ENCODE data around the gene PHYKPL. TPM values are rescaled to one million over a fixed set of nuclear protein-coding genes. Genes with fewer than 3 reads are reported as not detected.

Gene PHYKPL
- polyA plus RNA-seq, 1 donor (not counting 4 experiments of a cell fraction or from before 2014, with no cell fraction given) = 38.8 TPM

DNA sequence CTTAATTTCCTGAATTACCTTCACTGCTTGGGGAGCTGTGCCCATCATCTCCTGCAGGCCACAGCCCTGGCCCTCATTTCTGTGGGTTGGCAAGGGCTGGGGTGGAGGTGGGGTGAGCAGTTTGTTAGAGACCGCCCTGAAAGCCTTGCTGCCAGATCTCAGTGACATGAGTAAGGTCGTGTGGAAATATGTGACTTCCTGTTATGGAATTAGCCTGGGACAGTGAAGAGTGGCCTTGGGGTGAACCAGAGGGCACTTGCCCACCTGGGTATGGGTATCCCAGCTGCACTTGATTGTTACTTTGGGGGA, 30.7 kb downstream of the PHYKPL start:
- H3K27me3 ChIP-seq (ENCODE audit: control insufficient read depth, extremely low read depth, insufficient read depth, low read length) = no peaks in the 10 kb centered on the region
- H3K4me1 ChIP-seq (ENCODE audit: control insufficient read depth, extremely low read depth, insufficient read depth, low read length) = peaks cover 28% of the 10 kb centered on the region
- peaks cover 5 to 15% of the 10 kb centered on the region in 2 experiments for H3K36me3 ChIP-seq (ENCODE audit: control insufficient read depth in 2 of 2, extremely low read depth in 1 of 2, insufficient read depth in 2 of 2, low read length in 2 of 2)
- peaks cover 9% of the 10 kb centered on the region for H3K9me1 ChIP-seq (ENCODE audit: control insufficient read depth, extremely low read depth, insufficient read depth, low read length)
- H3K9me3 ChIP-seq (ENCODE audit: control insufficient read depth, low read depth, low read length) = no peaks in the 10 kb centered on the region
- no peak overlapping the region for H3K4me2 ChIP-seq (ENCODE audit: control insufficient read depth, extremely low read depth, insufficient read depth, low read depth, low read length)
- TF ChIP-seq EZH2 (IDR thresholded peaks at IDR 0.05; ENCODE audit: low read length) = no peak
- TF ChIP-seq, protein P1, sequence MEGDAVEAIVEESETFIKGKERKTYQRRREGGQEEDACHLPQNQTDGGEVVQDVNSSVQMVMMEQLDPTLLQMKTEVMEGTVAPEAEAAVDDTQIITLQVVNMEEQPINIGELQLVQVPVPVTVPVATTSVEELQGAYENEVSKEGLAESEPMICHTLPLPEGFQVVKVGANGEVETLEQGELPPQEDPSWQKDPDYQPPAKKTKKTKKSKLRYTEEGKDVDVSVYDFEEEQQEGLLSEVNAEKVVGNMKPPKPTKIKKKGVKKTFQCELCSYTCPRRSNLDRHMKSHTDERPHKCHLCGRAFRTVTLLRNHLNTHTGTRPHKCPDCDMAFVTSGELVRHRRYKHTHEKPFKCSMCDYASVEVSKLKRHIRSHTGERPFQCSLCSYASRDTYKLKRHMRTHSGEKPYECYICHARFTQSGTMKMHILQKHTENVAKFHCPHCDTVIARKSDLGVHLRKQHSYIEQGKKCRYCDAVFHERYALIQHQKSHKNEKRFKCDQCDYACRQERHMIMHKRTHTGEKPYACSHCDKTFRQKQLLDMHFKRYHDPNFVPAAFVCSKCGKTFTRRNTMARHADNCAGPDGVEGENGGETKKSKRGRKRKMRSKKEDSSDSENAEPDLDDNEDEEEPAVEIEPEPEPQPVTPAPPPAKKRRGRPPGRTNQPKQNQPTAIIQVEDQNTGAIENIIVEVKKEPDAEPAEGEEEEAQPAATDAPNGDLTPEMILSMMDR (optimal IDR thresholded peaks at IDR 0.05 in 1 of 3, IDR thresholded peaks at IDR 0.05 in 1 of 3, conservative IDR thresholded peaks at IDR 0.05 in 1 of 3; ENCODE audit: extremely low read depth in 1 of 3, insufficient read depth in 2 of 3, low read length in 3 of 3) = no peak
- no peak overlapping the region for H2AFZ ChIP-seq (ENCODE audit: control insufficient read depth, low read length)
- dilution Hi-C loops (cut with MboI; ENCODE audit: extremely low pct_ligation_motif_present, low sequenced_read_pairs) = no loop called here
- no peak overlapping the region for H3K27ac ChIP-seq (ENCODE audit: control insufficient read depth, insufficient read depth, low read length)
- DNase-seq (ENCODE audit: low read depth, low spot score) = no peak
- no peak overlapping the region for H3K9ac ChIP-seq (ENCODE audit: control insufficient read depth, extremely low read depth, insufficient read depth, low read length)
- H3K4me3 ChIP-seq (ENCODE audit: control insufficient read depth in 2 of 3, extremely low read depth in 1 of 3, insufficient read depth in 2 of 3, low read depth in 1 of 3, low read length in 3 of 3) = no peak overlapping the region
- no peak for FAIRE-seq
- H4K20me1 ChIP-seq (ENCODE audit: control insufficient read depth, extremely low read depth, insufficient read depth, low read length) = peaks cover 17% of the 10 kb centered on the region
- peaks cover 28% of the 10 kb centered on the region for H3K79me2 ChIP-seq (ENCODE audit: control insufficient read depth, insufficient read depth, low read length)

DNA sequence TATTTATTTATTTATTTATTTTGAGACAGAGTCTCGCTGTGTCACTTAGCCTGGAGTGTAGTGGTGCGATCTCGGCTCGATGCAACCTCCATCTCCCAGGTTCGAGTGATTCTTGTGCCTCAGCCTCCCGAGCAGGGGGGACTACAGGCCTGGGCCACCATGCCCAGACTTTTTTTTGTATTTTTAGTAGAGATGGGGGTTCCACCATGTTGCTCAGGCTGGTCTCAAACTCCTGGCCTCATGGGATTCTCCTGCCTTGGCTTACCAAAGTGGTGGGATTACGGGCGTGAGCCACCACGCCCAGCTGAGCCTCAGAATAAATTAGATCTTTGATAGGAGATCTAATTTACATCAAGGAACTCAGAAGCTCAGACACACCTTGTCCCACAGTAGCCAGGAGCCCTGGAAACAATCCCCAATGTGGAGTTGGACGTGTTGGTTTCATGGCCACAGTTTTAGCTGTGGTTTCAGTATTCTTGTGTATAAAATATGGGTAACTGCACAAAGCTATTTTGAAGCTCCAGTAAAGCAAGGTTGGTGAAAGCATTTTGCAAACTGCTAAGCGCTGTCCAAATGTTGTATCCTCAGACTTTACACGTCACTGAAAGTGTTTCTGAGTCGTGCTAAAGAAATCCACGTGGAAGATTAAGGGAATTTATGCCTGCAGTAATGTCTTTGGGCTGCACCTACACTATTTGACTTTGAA, 31.2 kb downstream of the PHYKPL start:
- TF ChIP-seq EZH2 (IDR thresholded peaks at IDR 0.05; ENCODE audit: low read length) = no peak
- TF ChIP-seq, protein P1 (optimal IDR thresholded peaks at IDR 0.05 in 1 of 3, IDR thresholded peaks at IDR 0.05 in 1 of 3, conservative IDR thresholded peaks at IDR 0.05 in 1 of 3; ENCODE audit: extremely low read depth in 1 of 3, insufficient read depth in 2 of 3, low read length in 3 of 3) = no peak
- no peak overlapping the region for H3K4me3 ChIP-seq (ENCODE audit: control insufficient read depth in 2 of 3, extremely low read depth in 1 of 3, insufficient read depth in 2 of 3, low read depth in 1 of 3, low read length in 3 of 3)
- H4K20me1 ChIP-seq (ENCODE audit: control insufficient read depth, extremely low read depth, insufficient read depth, low read length) = peaks cover 11% of the 10 kb centered on the region
- peaks cover 23% of the 10 kb centered on the region for H3K79me2 ChIP-seq (ENCODE audit: control insufficient read depth, insufficient read depth, low read length)
- H3K4me2 ChIP-seq (ENCODE audit: control insufficient read depth, extremely low read depth, insufficient read depth, low read depth, low read length) = no peak overlapping the region
- no peaks in the 10 kb centered on the region for H3K27me3 ChIP-seq (ENCODE audit: control insufficient read depth, extremely low read depth, insufficient read depth, low read length)
- peaks cover 4 to 11% of the 10 kb centered on the region in 2 experiments for H3K36me3 ChIP-seq (ENCODE audit: control insufficient read depth in 2 of 2, extremely low read depth in 1 of 2, insufficient read depth in 2 of 2, low read length in 2 of 2)
- H3K9me1 ChIP-seq (ENCODE audit: control insufficient read depth, extremely low read depth, insufficient read depth, low read length) = peaks cover 7% of the 10 kb centered on the region
- no peak overlapping the region for H3K9ac ChIP-seq (ENCODE audit: control insufficient read depth, extremely low read depth, insufficient read depth, low read length)
- H3K4me1 ChIP-seq (ENCODE audit: control insufficient read depth, extremely low read depth, insufficient read depth, low read length) = peaks cover 23% of the 10 kb centered on the region
- dilution Hi-C loops (cut with MboI; ENCODE audit: extremely low pct_ligation_motif_present, low sequenced_read_pairs) = no loop called here
- FAIRE-seq (no peak), DNase-seq (ENCODE audit: low read depth, low spot score) (no peak)
- no peak overlapping the region for H3K27ac ChIP-seq (ENCODE audit: control insufficient read depth, insufficient read depth, low read length)
- no peaks in the 10 kb centered on the region for H3K9me3 ChIP-seq (ENCODE audit: control insufficient read depth, low read depth, low read length)
- no peak overlapping the region for H2AFZ ChIP-seq (ENCODE audit: control insufficient read depth, low read length)
